A549 (cell line): ENCODE results near the gene CDH1.

Source experiments
- CBX2 ChIP-seq: fragments of 200-600 bp; sonication (generic); IDR thresholded peaks from 2 replicates; pipeline ENCODE4 v1.6.1; 2016; ENCODE audit warnings: low read depth, mild to moderate bottlenecking, borderline replicate concordance
- CTCF ChIP-seq: fragments of >200 bp; sonication (Bioruptor Twin); formaldehyde crosslinking; IDR thresholded peaks from 3 replicates; pipeline ENCODE4 v1.5.1; 2016
- JUN ChIP-seq, 2 experiments: fragments of >200 bp; sonication (Bioruptor Twin); formaldehyde crosslinking; IDR thresholded peaks; 2 replicates in 1 of 2; 3 replicates in 1 of 2; pipeline ENCODE4 v1.6.1; 2016 to 2017
- JUNB ChIP-seq: fragments of >200 bp; sonication (Bioruptor Twin); formaldehyde crosslinking; IDR thresholded peaks from 2 replicates; pipeline ENCODE4 v1.6.1; 2016
- MYC ChIP-seq: IDR thresholded peaks from 2 replicates; pipeline ENCODE4 v1.6.1; 2012; ENCODE audit warnings: mild to moderate bottlenecking, inconsistent platforms, low read length, improper control_type of control experiment, borderline replicate concordance
- NPAS2 ChIP-seq: fragments of 250-450 bp; sonication (Bioruptor Pico); IDR thresholded peaks from 2 replicates; pipeline ENCODE4 v1.8.0; 2022; ENCODE audit warnings: mild to moderate bottlenecking, moderate library complexity, borderline replicate concordance
- POLR2A ChIP-seq: IDR thresholded peaks from 2 replicates; pipeline ENCODE4 v1.6.1; 2012; ENCODE audit warnings: mild to moderate bottlenecking, low read length
- RARB ChIP-seq: fragments of 250-450 bp; sonication (Bioruptor Pico); IDR thresholded peaks from 2 replicates; pipeline ENCODE4 v1.8.0; 2021; ENCODE audit warnings: mild to moderate bottlenecking, moderate library complexity
- RNF2 ChIP-seq: fragments of 200-600 bp; sonication (generic); IDR thresholded peaks from 2 replicates; pipeline ENCODE4 v1.6.1; 2016; ENCODE audit warnings: low read depth, mild to moderate bottlenecking, antibody characterized with exemption, moderate library complexity, borderline replicate concordance
- TF ChIP-seq, protein P1 (sequence below): IDR thresholded peaks from 2 replicates; pipeline ENCODE4 v1.6.1; 2012; ENCODE audit warnings: low read depth, borderline replicate concordance
- TF ChIP-seq, protein P2 (sequence below): fragments of 200-600 bp; sonication (generic); IDR thresholded peaks from 2 replicates; pipeline ENCODE4 v1.6.1; 2016; ENCODE audit warnings: antibody characterized with exemption, mild to moderate bottlenecking, moderate library complexity
- TF ChIP-seq, protein P3 (sequence below): IDR thresholded peaks from 2 replicates; pipeline ENCODE4 v1.6.1; 2012

DNA sequence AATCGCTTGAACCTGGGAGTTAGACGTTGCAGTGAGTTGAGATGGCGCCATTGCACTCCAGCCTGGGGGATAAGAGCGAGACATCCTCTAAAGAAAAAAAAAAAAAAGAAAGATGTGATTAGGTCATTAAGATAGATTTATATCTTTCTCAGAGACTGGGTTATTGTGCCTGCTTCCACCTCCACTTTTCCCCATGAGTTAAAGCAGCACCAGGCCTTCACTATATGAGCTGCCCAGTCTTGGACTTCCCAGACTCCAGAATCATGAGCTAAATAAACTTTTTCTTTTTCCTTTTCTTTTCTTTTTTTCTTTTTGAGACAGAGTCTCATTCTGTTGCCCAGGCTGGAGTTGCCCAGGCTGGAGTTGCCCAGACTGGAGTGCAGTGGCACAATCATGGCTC, 19.4 kb upstream of the CDH1 start:
- TF ChIP-seq CBX2 (no peak), POLR2A (no peak), RARB (no peak), CTCF (no peak), NPAS2 (CRISPR knock-in tag) (no peak), JUN (IDR thresholded peaks at IDR 0.05) (no peak), JUNB (no peak), RNF2 (no peak), MYC (no peak)
- TF ChIP-seq, protein P1, sequence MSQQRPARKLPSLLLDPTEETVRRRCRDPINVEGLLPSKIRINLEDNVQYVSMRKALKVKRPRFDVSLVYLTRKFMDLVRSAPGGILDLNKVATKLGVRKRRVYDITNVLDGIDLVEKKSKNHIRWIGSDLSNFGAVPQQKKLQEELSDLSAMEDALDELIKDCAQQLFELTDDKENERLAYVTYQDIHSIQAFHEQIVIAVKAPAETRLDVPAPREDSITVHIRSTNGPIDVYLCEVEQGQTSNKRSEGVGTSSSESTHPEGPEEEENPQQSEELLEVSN, result no peak
- TF ChIP-seq, protein P2, sequence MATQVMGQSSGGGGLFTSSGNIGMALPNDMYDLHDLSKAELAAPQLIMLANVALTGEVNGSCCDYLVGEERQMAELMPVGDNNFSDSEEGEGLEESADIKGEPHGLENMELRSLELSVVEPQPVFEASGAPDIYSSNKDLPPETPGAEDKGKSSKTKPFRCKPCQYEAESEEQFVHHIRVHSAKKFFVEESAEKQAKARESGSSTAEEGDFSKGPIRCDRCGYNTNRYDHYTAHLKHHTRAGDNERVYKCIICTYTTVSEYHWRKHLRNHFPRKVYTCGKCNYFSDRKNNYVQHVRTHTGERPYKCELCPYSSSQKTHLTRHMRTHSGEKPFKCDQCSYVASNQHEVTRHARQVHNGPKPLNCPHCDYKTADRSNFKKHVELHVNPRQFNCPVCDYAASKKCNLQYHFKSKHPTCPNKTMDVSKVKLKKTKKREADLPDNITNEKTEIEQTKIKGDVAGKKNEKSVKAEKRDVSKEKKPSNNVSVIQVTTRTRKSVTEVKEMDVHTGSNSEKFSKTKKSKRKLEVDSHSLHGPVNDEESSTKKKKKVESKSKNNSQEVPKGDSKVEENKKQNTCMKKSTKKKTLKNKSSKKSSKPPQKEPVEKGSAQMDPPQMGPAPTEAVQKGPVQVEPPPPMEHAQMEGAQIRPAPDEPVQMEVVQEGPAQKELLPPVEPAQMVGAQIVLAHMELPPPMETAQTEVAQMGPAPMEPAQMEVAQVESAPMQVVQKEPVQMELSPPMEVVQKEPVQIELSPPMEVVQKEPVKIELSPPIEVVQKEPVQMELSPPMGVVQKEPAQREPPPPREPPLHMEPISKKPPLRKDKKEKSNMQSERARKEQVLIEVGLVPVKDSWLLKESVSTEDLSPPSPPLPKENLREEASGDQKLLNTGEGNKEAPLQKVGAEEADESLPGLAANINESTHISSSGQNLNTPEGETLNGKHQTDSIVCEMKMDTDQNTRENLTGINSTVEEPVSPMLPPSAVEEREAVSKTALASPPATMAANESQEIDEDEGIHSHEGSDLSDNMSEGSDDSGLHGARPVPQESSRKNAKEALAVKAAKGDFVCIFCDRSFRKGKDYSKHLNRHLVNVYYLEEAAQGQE, result no peak
- TF ChIP-seq, protein P3, sequence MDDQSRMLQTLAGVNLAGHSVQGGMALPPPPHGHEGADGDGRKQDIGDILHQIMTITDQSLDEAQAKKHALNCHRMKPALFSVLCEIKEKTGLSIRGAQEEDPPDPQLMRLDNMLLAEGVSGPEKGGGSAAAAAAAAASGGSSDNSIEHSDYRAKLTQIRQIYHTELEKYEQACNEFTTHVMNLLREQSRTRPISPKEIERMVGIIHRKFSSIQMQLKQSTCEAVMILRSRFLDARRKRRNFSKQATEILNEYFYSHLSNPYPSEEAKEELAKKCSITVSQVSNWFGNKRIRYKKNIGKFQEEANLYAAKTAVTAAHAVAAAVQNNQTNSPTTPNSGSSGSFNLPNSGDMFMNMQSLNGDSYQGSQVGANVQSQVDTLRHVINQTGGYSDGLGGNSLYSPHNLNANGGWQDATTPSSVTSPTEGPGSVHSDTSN, result no peak
